ENCODE results near the gene OCEL1.

DNA sequence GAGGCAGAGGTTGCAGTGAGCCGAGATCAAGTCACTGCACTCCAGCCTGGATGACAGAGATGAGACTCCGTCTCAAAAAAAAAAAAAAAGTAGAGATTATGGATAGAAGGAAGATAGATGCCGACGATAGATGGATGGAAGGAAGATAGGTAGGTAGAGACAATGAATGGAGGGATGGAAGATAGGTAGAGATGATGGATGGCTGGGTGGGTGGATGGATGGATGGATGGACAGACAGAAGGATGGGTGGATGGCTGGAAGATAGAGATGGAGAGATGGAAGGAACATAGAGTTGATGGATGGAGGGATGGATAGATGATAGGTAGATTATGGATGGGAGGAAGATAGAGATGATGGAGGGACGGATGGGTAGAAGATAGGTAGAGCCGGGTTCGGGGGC is 29.4 kb upstream of the OCEL1 start:
- TF ChIP-seq, protein P1, sequence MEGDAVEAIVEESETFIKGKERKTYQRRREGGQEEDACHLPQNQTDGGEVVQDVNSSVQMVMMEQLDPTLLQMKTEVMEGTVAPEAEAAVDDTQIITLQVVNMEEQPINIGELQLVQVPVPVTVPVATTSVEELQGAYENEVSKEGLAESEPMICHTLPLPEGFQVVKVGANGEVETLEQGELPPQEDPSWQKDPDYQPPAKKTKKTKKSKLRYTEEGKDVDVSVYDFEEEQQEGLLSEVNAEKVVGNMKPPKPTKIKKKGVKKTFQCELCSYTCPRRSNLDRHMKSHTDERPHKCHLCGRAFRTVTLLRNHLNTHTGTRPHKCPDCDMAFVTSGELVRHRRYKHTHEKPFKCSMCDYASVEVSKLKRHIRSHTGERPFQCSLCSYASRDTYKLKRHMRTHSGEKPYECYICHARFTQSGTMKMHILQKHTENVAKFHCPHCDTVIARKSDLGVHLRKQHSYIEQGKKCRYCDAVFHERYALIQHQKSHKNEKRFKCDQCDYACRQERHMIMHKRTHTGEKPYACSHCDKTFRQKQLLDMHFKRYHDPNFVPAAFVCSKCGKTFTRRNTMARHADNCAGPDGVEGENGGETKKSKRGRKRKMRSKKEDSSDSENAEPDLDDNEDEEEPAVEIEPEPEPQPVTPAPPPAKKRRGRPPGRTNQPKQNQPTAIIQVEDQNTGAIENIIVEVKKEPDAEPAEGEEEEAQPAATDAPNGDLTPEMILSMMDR (IDR thresholded peaks at IDR 0.05; ENCODE audit: low read length) = no peak
- no peak for TF ChIP-seq EZH2 (optimal IDR thresholded peaks at IDR 0.05; ENCODE audit: low read depth, low read length)

Data from MM.1S (cell line).